GM21367 (cell line): Measurements from ENCODE around the gene LGALS9B.
"Not testable (repeated sequence)": the region's sequence is repeated elsewhere in the genome, so short reads cannot be mapped to it uniquely, and the experiment has no call there.

ENCODE experiments used
- ATAC-seq: cut with Tn5 transposase; IDR thresholded peaks from one replicate; pipeline ENCODE4 v1.9.1; 2021; ENCODE audit not compliant: unreplicated experiment

The LGALS9B gene

DNA sequence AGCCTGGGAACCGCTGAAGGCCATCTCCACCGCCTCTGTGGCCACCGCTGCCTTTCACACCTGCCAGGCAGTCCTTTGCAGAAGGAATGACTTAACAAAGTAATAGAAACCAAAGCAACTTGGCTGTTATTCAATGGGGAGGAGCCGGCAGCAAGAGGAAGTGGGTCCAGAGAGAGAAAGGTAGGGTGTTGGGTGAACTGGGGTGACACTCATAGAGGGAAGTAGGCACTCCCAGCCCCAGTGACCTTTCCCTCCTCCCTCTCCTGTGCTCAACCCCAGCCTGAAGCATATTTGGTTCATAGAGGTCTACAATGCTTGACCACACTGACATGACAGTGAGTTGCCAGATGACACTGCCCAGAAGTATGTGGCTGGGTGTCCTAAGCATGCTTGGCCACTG is at the start of gene LGALS9B:
Gene LGALS9B (minus strand): TSS at position 93 of the 400 bp plus-strand sequence. CDS start 69 bp downstream, at position 24.
- ATAC-seq, result not testable (repeated sequence)

DNA sequence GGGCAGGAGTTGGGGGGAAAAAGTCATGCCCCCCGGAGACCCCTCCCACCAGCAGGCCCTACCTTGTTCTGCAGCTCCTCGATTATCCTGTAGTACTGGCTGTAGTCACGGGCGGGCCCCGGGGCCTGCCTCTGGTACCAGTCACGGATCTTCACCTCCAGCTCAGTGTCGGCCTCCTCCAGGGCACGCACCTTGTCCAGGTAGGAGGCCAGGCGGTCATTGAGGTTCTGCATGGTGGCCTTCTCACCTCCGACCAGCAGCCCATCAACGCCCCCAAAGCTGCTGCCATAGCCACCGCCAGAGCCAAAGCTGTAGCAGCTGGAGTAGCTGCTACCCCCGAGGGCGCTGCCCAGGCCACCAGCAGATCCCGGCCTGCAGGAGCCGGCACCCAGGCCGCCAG is 49.6 kb upstream of the LGALS9B start:
- ATAC-seq, result not testable (repeated sequence)

DNA sequence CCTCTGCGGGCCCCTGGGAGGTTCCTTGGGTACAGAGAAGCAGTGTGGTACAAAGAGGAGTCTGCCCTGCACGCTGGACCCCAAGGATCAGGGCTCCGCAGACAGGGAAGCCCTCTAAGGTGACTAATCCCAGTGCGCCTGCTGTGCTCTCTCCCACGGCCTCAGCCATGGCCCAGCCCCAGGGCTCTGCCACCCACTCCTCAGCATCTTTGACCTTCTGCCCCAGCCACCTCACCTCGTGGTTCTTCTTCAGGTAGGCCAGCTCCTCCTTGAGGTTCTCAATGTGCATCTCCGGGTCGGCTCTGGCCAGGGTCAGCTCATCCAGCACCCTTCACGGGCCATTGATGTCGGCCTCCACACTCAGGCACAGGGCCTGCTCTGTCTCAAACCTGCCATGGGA is 47.8 kb upstream of the LGALS9B start:
- not testable (repeated sequence) for ATAC-seq

DNA sequence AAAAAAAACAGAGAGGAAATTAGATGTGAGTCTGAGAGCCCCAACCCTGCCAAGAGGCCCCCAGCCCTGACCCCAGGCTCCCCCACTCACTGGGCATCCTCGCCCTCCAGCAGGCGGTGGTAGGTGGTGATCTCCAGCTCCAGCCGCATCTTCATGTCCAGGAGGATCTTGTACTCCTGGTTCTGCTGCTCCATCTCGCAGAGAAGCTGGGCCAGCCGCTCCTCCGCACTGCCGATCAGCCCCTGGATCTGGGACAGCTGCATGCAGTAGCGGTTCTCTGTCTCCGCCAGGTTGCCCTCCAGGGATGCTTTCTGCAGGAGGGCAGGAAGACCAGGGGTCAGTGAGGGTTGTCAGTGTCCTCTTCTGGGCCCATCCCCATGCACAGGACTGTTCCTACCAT is 46.2 kb upstream of the LGALS9B start:
- ATAC-seq, result not testable (repeated sequence)

DNA sequence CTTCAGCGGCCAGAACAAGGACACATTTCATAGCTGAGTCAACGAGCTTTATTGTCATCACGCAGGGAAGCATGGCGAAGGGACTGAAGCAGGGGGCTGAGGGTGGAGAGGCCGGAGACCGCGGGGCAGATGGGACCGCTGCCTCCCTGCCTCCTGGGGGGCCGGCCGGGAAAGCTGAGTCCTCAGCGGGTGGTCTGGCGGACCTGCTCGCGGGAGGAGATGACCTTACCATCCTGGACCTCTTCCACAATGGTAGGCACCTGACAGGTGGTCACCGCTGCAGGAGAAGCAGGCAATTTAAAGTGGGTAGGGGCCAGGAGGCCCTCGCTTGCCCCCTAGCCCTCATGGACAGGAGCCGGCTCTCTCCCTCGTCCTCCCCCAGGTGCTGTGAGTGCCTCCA is 45.0 kb upstream of the LGALS9B start:
- ATAC-seq, result not testable (repeated sequence)

DNA sequence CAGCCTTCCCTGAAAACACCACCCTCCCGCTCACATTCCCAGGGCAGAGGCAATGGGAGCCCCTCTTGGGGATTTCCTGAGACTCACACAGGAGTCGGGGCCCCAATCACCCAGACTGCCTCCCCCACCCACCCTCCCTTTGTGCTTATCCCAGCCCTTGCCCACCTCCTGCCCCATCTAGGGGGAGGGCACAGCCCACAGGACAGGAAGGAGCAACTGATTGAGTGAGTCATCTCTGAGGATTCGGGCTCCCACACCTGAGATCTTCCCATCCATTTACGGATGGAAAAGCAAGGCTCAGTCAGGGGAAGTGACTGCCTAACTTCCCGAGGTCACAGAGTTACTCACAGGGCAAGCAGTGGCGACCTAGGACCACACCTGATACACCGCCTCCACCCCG is 44.4 kb upstream of the LGALS9B start:
- ATAC-seq, result not testable (repeated sequence)

DNA sequence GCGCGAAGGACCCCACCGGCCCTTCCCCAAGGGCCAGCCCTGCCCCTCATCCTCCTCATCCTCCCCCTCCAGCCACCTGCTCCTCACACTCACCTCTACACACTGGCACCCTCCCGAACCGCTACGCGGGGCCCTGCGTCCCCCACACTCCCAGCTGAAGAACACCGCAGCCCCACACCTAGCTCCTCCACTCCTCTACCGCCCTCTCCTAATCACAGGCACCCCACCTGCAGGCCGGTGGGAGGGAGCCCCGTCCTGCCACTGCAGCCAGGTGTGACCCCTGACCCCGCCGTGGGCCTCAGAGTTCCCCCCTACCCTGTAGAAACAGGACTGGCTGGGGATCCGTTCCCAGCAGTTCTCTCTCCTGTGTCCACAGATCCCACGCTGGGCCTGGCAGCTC is 38.0 kb upstream of the LGALS9B start:
- not testable (repeated sequence) for ATAC-seq

DNA sequence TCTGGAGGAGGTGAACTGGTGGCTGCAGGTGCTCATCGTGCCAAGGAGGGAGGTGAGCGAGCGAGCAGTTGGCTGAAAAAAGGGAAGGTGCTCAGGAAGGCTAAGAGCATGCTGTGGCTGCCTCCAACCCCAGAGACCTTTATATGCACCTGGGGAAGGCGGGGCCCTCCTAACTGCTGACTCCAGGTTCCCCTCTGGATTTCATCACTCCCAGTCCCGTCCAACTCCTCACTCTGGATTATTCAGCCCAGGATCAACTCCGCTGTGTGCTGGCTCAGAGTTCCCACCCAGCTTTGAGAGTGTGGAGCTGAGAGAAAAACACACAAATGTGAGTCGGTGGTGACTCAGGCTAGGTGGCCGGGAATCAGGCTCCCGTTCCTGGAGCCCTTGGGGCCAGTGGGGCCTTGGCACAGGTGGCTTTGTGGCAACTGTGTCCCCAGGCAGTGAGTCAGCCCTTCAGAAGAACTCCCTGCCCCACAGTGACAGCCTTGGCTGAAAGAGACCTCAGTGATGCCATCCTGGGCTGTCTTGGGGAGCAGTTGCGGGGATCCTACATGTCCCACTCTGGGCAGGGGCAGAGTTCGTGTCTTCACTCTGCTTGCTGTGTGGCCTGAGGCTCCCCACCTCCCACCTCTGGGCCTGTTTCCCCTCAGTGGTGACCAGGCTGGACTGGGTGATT is 37.2 kb upstream of the LGALS9B start:
- not testable (repeated sequence) for ATAC-seq

DNA sequence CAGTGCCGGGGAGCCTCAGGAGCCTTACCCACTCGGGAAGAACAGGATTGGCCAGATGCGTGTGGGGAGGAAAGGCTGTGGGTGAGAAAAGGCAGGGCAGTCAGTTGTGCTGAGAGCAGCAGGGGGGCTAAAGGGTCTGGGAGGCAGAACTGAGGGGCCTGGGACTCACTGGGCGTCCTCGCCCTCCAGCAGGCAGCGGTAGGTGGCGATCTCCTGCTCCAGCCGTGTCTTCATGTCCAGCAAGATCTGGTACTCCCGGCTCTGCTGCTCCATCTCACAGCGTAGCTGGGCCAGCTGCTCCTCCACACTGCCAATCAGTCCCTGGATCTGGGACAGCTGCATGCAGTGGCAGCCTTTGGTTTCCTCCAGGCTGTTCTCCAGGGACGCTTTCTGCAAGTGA is 34.6 kb upstream of the LGALS9B start:
- ATAC-seq, result not testable (repeated sequence)

DNA sequence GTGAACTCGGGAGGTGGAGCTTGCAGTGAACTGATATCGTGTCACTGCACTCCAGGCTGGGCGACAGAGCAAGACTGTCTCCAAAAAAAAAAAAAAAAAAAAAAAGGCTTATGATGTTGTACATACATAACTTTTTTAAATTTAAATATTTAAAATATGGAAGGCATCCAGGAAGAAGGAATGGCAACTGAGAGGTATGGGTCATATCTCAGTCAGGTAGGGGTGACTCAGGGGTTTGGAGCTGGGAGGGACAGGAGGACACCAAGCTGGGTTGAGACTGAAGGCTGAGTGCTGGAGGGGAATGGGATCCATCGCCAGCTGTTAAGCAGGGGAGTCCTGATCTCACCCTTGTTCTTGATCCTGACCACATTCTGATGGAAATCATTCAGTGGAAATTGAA is 33.0 kb upstream of the LGALS9B start:
- ATAC-seq, result not testable (repeated sequence)

DNA sequence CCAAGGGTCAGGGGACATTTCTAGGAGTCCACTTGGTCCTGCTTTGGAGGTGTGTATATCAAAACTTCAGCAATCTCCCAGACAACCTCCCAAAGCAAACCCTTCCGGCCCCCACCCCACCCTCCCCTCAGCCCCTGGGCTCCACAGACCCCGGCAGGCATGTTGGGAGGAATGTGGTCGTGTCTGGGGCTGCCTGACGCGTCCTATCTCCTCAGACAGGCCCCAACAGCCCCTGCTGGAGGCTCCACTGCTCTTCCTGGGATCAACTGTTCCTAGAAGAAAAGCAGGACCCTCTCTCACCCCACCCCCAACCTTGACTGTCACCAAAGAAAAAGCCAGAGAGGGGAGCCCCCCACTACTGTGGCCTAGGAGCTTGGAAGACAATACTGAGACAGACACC is 28.1 kb upstream of the LGALS9B start:
- not testable (repeated sequence) for ATAC-seq

DNA sequence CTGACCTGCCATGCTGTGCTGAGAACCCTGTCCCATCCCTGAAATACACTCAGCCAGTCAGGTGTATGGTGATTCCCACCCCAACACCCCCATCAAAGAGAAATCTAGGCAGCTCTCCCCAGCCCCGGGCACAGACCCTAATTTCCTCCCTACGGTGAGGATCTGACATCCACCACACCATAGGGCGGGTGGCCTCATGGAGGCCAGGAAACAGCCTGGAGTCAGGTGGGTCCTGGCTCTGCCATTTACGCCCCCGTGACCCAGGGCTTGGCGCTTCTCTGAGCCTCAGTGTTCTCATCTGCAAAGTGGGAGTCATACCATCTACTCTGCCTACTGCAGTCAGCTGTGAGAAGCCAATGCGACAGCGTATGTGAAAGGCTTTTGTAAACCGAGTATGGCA is 27.4 kb upstream of the LGALS9B start:
- ATAC-seq, result not testable (repeated sequence)

DNA sequence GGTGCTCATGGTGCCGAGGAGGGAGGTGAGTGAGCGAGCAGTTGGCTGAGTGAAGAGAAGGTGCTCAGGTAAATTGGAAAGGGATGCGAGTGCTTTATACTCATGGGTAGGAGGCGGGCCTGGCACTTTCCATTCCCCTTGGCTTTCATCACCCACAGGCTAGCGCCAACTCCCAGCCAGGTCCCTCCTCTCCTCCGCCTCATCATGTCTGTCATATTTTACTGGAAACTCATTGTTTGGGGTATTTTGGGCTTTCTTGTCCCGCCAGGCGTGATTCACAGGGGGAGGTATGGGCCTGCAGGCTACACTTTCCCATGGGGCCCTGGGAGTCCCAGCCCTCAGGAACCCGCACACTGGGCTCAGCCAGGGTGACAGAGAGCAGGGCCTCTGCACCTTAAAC is 26.8 kb upstream of the LGALS9B start:
- not testable (repeated sequence) for ATAC-seq

DNA sequence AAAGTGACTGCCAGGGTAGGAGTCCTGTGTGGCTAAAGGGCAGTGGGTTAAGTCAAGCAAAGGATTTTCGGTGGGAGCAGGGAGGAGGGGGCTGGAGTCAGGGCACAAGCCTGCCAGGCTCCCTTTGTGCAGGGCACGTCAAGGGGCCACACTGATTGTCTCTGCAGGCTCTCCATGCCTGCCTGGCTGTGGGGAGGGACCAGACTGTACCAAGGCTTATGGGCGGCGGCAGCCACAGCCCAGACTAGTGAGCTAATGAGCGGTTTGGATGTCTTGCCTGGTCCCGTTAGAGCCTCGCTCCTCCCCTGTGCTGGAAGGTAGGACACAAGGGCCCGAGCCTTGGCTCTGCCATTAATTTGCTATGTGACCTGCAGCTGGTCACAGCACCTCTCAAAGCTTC is 25.6 kb upstream of the LGALS9B start:
- ATAC-seq, result not testable (repeated sequence)

DNA sequence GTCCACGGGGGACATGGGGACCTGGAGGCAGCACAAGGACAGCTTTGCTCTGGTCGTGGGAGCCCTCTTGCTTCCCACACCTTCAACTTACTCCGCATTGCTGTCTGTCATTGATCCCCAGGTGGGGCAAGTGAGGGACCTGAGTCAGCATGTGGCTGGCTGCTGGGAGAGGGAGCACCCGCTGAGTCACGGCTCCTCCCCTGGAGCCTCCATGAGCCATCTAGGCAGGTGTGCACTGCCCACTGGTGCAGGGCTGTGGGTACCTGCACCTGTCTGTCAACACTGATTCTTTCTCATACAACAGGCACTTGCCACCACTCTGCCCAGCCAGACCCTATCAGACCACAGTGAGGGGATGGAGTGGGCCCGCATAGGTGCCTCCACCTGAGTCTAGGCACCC is 24.8 kb upstream of the LGALS9B start:
- ATAC-seq, result not testable (repeated sequence)

DNA sequence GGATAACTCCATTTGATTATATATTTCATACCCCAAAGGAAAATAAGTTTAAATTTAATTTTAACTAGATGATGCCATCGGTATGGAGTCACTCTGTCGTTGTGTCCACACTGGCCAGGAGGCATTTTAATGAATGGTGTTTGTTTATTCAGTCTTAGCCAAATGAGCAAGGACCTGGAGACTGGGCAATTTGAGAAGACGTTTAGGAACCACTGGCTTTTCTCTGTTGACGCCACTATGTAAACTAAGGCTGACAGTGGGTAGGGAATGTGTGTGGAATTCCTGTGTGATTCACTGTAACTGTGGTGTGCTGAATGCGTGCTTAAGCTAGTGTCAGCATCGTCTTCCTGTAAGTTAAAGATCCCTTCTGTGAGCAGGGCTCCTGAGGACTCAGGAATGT is 17.6 kb upstream of the LGALS9B start:
- ATAC-seq, result not testable (repeated sequence)

DNA sequence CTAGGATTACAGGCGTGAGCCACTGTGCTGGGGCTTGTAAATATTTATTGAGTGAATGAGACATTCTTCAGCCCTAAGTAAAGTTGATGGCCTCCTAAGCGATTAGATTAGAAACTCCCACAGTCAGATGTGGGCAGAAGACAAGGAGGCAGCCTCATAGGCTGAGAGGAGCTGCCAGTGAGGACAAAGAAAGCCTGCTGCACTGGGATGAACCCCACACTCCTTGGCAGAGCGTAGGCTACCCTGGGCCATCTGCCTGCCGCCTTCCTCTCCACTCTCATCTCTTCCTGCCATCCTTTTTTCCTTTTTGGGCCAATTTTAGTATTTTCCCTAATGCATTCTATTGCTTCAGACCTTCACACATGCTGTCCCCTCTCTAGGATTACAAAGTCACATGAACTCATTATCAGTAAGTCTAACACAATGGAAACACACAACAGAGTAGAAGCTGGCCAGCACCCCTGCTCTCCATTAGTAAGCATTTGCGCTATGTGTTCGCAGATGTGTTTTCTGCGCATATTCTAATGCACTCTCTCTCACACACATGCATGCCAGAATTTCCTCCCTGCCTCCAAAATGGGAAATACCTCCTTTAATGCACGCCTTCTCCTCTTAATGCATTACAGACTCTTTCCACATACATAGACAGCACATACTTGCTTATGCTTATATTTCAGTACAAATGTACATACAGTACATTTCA is 12.7 kb upstream of the LGALS9B start:
- ATAC-seq, result not testable (repeated sequence)

DNA sequence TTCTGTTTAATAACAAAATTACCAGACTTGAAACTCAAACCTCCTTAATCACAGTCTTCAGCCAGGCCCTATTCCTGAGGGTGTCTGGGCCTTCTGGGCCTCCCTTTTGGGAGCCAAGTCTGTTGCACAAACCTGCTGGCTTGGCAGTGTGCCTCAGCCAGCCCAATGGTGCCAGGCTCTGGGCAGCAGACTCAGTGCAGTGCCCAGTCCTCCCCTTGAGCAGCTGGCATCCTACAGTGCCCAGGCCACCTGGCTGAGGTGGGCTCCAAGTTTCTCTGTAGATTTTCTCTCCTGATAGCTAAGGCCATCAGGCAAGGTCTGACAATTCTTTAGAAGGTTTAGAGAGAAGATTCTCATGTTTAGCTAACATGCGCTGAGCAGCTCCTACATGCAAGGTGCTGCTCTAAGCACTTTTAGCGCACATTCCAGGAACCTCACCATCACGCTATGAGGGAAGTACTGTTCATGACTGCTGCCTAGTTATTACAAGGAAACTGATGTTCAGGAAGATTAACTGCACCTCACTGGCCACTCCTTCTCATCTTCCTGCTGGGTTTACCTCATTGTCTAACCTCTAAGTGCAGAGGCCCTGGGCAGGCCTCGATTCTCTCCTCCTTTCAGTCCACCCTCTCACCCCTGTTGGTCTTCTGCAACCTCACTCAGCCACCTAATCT is 10.2 kb upstream of the LGALS9B start:
- not testable (repeated sequence) for ATAC-seq

DNA sequence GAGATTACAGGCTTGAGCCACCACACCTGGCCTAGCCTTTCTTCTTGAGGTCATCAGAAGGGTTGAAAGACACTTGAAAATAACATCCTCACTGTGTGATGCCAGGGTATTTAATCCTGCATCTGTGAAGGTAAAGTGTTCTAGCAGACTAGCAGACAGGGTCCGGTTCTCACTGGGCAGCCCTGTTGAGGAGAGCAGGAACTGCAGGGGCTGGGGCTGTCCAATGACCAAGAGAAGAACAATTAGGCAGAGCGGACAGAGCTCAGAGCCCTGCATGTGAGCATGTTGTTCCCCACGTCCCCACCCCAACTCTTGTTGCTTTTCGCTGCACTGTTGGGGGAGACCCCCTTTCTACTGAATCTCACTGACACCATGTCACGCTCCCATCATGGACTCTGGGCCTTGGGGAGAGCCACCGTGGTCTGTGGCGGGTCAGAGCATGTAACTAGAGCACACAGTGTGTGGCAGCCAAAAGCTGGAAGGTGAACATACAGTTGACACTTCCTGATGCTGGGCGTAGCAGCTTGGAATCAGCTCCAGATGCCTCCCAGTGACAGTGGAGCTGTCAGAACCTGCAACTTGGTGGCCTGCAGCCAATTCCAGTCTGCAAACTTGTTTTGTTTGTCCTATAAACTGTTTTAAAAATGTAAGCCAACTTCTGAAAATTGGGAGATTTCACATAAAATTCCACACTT is 7.9 kb upstream of the LGALS9B start:
- not testable (repeated sequence) for ATAC-seq

DNA sequence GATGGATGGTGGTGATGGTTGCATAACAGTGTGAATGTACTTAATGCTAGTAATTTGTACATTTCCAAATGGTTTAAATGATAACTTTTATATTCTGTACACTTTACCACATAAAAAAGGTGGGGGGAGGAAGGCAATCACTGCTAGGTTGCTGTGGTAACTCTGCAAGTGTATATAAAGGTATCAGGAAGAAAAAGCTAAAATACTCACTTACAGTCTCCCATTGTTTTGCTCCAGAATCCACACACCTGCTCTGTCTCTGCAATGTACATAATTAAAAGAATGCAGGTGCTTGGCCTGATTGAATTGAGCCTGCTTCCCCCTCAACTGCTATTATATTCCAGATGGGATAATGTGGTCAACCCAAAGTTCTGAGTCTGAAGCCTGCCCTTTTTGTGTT is 6.7 kb upstream of the LGALS9B start:
- not testable (repeated sequence) for ATAC-seq

DNA sequence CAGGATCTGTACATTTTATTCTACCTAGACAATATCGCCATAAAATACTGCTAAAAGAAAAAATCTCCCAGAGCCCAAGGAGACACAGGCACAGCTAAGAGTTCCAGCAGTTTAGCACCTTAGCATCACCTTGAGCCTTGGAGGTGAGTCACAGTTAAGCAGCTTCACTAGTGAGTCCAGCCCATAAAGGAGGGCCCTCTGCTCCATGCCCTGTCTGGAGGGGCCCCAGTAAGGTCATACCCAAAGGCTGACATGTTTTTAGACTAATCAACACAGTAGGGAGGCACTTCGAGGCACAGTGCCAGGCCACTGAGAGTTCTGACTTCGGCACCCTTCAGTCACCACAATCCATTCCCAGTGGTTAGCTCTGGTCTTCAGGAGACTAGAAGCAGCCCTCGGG is 2.6 kb upstream of the LGALS9B start:
- ATAC-seq, result not testable (repeated sequence)
